T-cell (primary cell): ENCODE results near the gene FOXF2. TPM values are rescaled to one million over a fixed set of nuclear protein-coding genes. Genes with fewer than 3 reads are reported as not detected.

Source experiments
- ATAC-seq, 4 experiments: fragments of 200-7000 bp in 3 of 4; fragments of 150-1000 bp in 1 of 4; cut with Tn5 transposase; replicated peaks in 1 of 4; 1 replicate in 3 of 4; 2 replicates in 1 of 4; pipeline ENCODE4 v1.10.0; 2021; ENCODE audit warnings: moderate library complexity in 3 of 4, mild to moderate bottlenecking in 2 of 4, moderate number of reproducible peaks in 1 of 4
- CTCF ChIA-PET, 2 donors: fragments of 300-600 bp; sonication (Branson Sonifier 250); formaldehyde crosslinking; loops; one replicate each; lab custom pipeline; 2022; ENCODE audit warnings: antibody characterized with exemption in 2 of 2; lab: Charles Lee
- POLR2A ChIA-PET, 2 donors: fragments of 300-600 bp; sonication (Branson Sonifier 250); formaldehyde crosslinking; loops; one replicate each; lab custom pipeline; 2022; ENCODE audit warnings: antibody characterized with exemption in 2 of 2; lab: Charles Lee
- DNase-seq, 35 experiments: peaks; one replicate each; pipeline versions ENCODE4 v3.0.0 to v3.0.0-alpha.2; 2013 to 2023
- H3K27ac ChIP-seq: one replicate; pipeline ENCODE4 v1.5.1; 2013; ENCODE audit warnings: low read length
- H3K27me3 ChIP-seq, 2 experiments: replicated peaks in 1 of 2; 1 replicate in 1 of 2; 2 replicates in 1 of 2; pipeline versions ENCODE4 v1.6.1 to v1.7.0; 2013; ENCODE audit warnings: low read length in 1 of 2, mixed read lengths in 1 of 2; ENCODE audit not compliant: control insufficient read depth in 2 of 2, insufficient read depth in 2 of 2; ENCODE audit errors: extremely low read depth in 1 of 2
- H3K36me3 ChIP-seq, 2 donors: 1 replicate in 1 of 2; 2 replicates in 1 of 2; pipeline versions ENCODE4 v1.6.1 to v1.7.0; 2013; ENCODE audit warnings: low read length in 1 of 2; ENCODE audit not compliant: control insufficient read depth in 2 of 2, insufficient read depth in 1 of 2; ENCODE audit errors: extremely low read depth in 1 of 2
- H3K4me1 ChIP-seq, 2 experiments: 1 replicate in 1 of 2; 2 replicates in 1 of 2; pipeline versions ENCODE4 v1.6.1 to v1.7.0; 2013; ENCODE audit warnings: low read length in 2 of 2, mixed read lengths in 1 of 2; ENCODE audit not compliant: insufficient read depth in 2 of 2, control insufficient read depth in 1 of 2; ENCODE audit errors: extremely low read depth in 1 of 2
- H3K4me3 ChIP-seq, 2 donors: 1 replicate in 1 of 2; 2 replicates in 1 of 2; pipeline versions ENCODE4 v1.5.1 to v1.7.0; 2013; ENCODE audit warnings: mild to moderate bottlenecking in 2 of 2, low read length in 1 of 2, moderate library complexity in 1 of 2; ENCODE audit not compliant: control insufficient read depth in 1 of 2; ENCODE audit errors: extremely low read depth in 1 of 2
- H3K9me3 ChIP-seq: 2 replicates; pipeline ENCODE4 v1.7.0; 2013
- H3K27ac Mint-ChIP-seq, 2 donors: one replicate each; pipeline ENCODE4 v1.8.0; 2020 to 2021; ENCODE audit warnings: mild to moderate bottlenecking in 2 of 2, mixed read lengths in 2 of 2
- H3K27me3 Mint-ChIP-seq, 2 donors: one replicate each; pipeline ENCODE4 v1.8.0; 2021 to 2022; ENCODE audit warnings: mixed read lengths in 2 of 2
- H3K36me3 Mint-ChIP-seq: one replicate; pipeline ENCODE4 v1.8.0; 2021; ENCODE audit warnings: mixed read lengths
- H3K4me1 Mint-ChIP-seq, 3 donors: one replicate each; pipeline ENCODE4 v1.8.0; 2020 to 2022; ENCODE audit warnings: mixed read lengths in 3 of 3, mild to moderate bottlenecking in 1 of 3
- H3K4me3 Mint-ChIP-seq, 3 donors: one replicate each; pipeline ENCODE4 v1.8.0; 2020 to 2022; ENCODE audit warnings: mild to moderate bottlenecking in 3 of 3, mixed read lengths in 3 of 3, moderate library complexity in 3 of 3
- H3K9me3 Mint-ChIP-seq, 3 donors: one replicate each; pipeline ENCODE4 v1.8.0; 2020 to 2022; ENCODE audit warnings: mixed read lengths in 3 of 3
- WGBS: methylation state at CpG from one replicate; pipeline ENCODE4 v1.1.5; 2013; ENCODE audit warnings: missing lambda C conversion rate; ENCODE audit not compliant: insufficient coverage; 5-methylcytosine and 5-hydroxymethylcytosine counted together
- total RNA-seq, 35 experiments: library from RNA in 6 of 35; stranded (reverse) in 6 of 35; fragments of 120-200 nt in 1 of 35; gene quantifications; one replicate each; pipeline versions ENCODE4 v1.2.1 to v1.2.4 and lab custom pipeline; 2013 to 2026

Gene FOXF2
- total RNA-seq, 5 donors from 2014 or later (not counting 1 experiment from before 2014, with no cell fraction given), result not detected

GRCh38 chr6:1380625-1381427 lies 8.6 kb upstream of the FOXF2 start:
- H3K27ac ChIP-seq, result no peak overlapping the region
- H3K4me1 Mint-ChIP-seq, result peaks cover 31 to 44% (median 38%) of the 10 kb centered on the region in 3 donors
- H3K9me3 Mint-ChIP-seq, result no peaks in the 10 kb centered on the region
- no peak overlapping the region for H3K27ac Mint-ChIP-seq
- no peaks in the 10 kb centered on the region for H3K9me3 ChIP-seq
- ChIA-PET CTCF (interaction anchor here (0.6 to 1.5 kb wide), 7 partner anchors 581 to 988 kb away, joined by 3 to 10 read pairs (median 3); no protein-coding TSS in a partner anchor), POLR2A (no interaction called here)
- H3K36me3 ChIP-seq, result no peaks in the 10 kb centered on the region
- no peak overlapping the region for H3K4me3 ChIP-seq
- WGBS, result 0% methylated on average over 1 of the region's 20 CpGs
- H3K4me3 Mint-ChIP-seq, result peak overlapping the region in 2 of 3 donors; percentile 57 to 71
- H3K27me3 Mint-ChIP-seq, result peaks cover 47 to 72% of the 10 kb centered on the region in 2 donors
- DNase-seq (no peak), ATAC-seq (no peak)
- peaks cover 27 to 88% of the 10 kb centered on the region in 2 experiments for H3K27me3 ChIP-seq
- H3K4me1 ChIP-seq, result peaks cover 4 to 49% of the 10 kb centered on the region in 2 experiments
- H3K36me3 Mint-ChIP-seq, result no peaks in the 10 kb centered on the region

- WGBS, result 2% methylated on average over 65 of the region's 87 CpGs
- Mint-ChIP-seq H3K36me3 (no peaks in the 10 kb centered on the region), H3K27me3 (peaks cover 49 to 72% of the 10 kb centered on the region in 2 donors), H3K4me1 (peaks cover 31 to 45% (median 38%) of the 10 kb centered on the region in 3 donors), H3K4me3 (peak overlapping the region in 1 of 3 donors; percentile 71), H3K27ac (no peak overlapping the region), H3K9me3 (no peaks in the 10 kb centered on the region)
- no peak overlapping the region for H3K27ac ChIP-seq
- DNase-seq (peak in 24 of 35 experiments; percentile 13 to 59 (median 31)), ATAC-seq (peak; percentile 58 to 69 (median 64))
- peaks cover 27 to 90% of the 10 kb centered on the region in 2 experiments for H3K27me3 ChIP-seq
- ChIA-PET POLR2A (no interaction called here), CTCF (interaction anchor here (0.6 to 1.5 kb wide), 7 partner anchors 582 to 989 kb away, joined by 3 to 10 read pairs (median 3); no protein-coding TSS in a partner anchor)
- no peaks in the 10 kb centered on the region for H3K9me3 ChIP-seq
- no peak overlapping the region for H3K4me3 ChIP-seq
- no peaks in the 10 kb centered on the region for H3K36me3 ChIP-seq
- peaks cover 4 to 50% of the 10 kb centered on the region in 2 experiments for H3K4me1 ChIP-seq
Observed at GRCh38 chr6:1381481-1382330, 7.7 kb upstream of the FOXF2 start.

GRCh38 chr6:1382331-1382882 lies 7.0 kb upstream of the FOXF2 start:
- Histone ChIP-seq H3K4me1 (peaks cover 4 to 50% of the 10 kb centered on the region in 2 experiments), H3K4me3 (no peak overlapping the region), H3K36me3 (no peaks in the 10 kb centered on the region), H3K27me3 (peaks cover 23 to 86% of the 10 kb centered on the region in 2 experiments), H3K9me3 (no peaks in the 10 kb centered on the region), H3K27ac (no peak overlapping the region)
- no peaks in the 10 kb centered on the region for H3K9me3 Mint-ChIP-seq
- POLR2A ChIA-PET, result no interaction called here
- CTCF ChIA-PET, result interaction anchor here (0.6 to 1.9 kb wide), 2 partner anchors 789 to 1186 kb away, joined by 3 to 5 read pairs; no protein-coding TSS in a partner anchor
- H3K4me3 Mint-ChIP-seq, result peak overlapping the region in 1 of 3 donors; percentile 38
- peaks cover 31 to 45% (median 38%) of the 10 kb centered on the region in 3 donors for H3K4me1 Mint-ChIP-seq
- peaks cover 53 to 74% of the 10 kb centered on the region in 2 donors for H3K27me3 Mint-ChIP-seq
- H3K27ac Mint-ChIP-seq, result no peak overlapping the region
- ATAC-seq (no peak), DNase-seq (no peak)
- H3K36me3 Mint-ChIP-seq, result no peaks in the 10 kb centered on the region
- WGBS, result 6% methylated on average over 30 of the region's 35 CpGs

GRCh38 chr6:1382883-1383728 lies 6.3 kb upstream of the FOXF2 start:
- no peak overlapping the region for H3K4me3 ChIP-seq
- ChIA-PET CTCF (interaction anchor here (0.6 to 1.9 kb wide), 3 partner anchors 565 to 1186 kb away, joined by 3 to 5 read pairs (median 3); no protein-coding TSS in a partner anchor), POLR2A (interaction anchor here in 1 of 2 donors (0.5 kb wide), 1 partner anchor 691 kb away, joined by 7 read pairs; no protein-coding TSS in a partner anchor)
- no peak for ATAC-seq
- no peaks in the 10 kb centered on the region for H3K9me3 ChIP-seq
- H3K27ac ChIP-seq, result no peak overlapping the region
- peaks cover 35 to 45% (median 37%) of the 10 kb centered on the region in 3 donors for H3K4me1 Mint-ChIP-seq
- no peak for DNase-seq
- 5% methylated on average over 36 of the region's 57 CpGs for WGBS
- H3K36me3 Mint-ChIP-seq, result no peaks in the 10 kb centered on the region
- no peak overlapping the region for H3K27ac Mint-ChIP-seq
- no peaks in the 10 kb centered on the region for H3K9me3 Mint-ChIP-seq
- peaks cover 4 to 46% of the 10 kb centered on the region in 2 experiments for H3K4me1 ChIP-seq
- H3K36me3 ChIP-seq, result no peaks in the 10 kb centered on the region
- peaks cover 17 to 86% of the 10 kb centered on the region in 2 experiments for H3K27me3 ChIP-seq
- peaks cover 55 to 73% of the 10 kb centered on the region in 2 donors for H3K27me3 Mint-ChIP-seq
- H3K4me3 Mint-ChIP-seq, result peak overlapping the region in 1 of 3 donors; percentile 38

- H3K36me3 Mint-ChIP-seq, result no peaks in the 10 kb centered on the region
Observed at GRCh38 chr6:1383729-1384548, 5.4 kb upstream of the FOXF2 start.

More at GRCh38 chr6:1383729-1384548, 5.4 kb upstream of the FOXF2 start:
- Histone ChIP-seq H3K27me3 (peaks cover 17 to 86% of the 10 kb centered on the region in 2 experiments), H3K36me3 (no peaks in the 10 kb centered on the region), H3K4me1 (peaks cover 4 to 43% of the 10 kb centered on the region in 2 experiments), H3K9me3 (no peaks in the 10 kb centered on the region), H3K27ac (no peak overlapping the region), H3K4me3 (no peak overlapping the region)
- peaks cover 41 to 51% (median 43%) of the 10 kb centered on the region in 3 donors for H3K4me1 Mint-ChIP-seq
- peaks cover 61 to 79% of the 10 kb centered on the region in 2 donors for H3K27me3 Mint-ChIP-seq
- ChIA-PET CTCF (interaction anchor here in 1 of 2 donors (0.6 to 1.9 kb wide), 2 partner anchors 566 to 791 kb away, joined by 3 to 5 read pairs; no protein-coding TSS in a partner anchor), POLR2A (interaction anchor here in 1 of 2 donors (0.5 kb wide), 1 partner anchor 692 kb away, joined by 7 read pairs; no protein-coding TSS in a partner anchor)
- no peak overlapping the region for H3K4me3 Mint-ChIP-seq
- ATAC-seq (no peak), DNase-seq (no peak)
- 7% methylated on average over 67 of the region's 71 CpGs for WGBS
- no peak overlapping the region for H3K27ac Mint-ChIP-seq
- no peaks in the 10 kb centered on the region for H3K9me3 Mint-ChIP-seq
